ENCODE measurements around the gene EVPL. TPM values are rescaled to one million over a fixed set of nuclear protein-coding genes. Genes with fewer than 3 reads are reported as not detected.
"Not testable (repeated sequence)": the region's sequence is repeated elsewhere in the genome, so short reads cannot be mapped to it uniquely, and the experiment has no call there.

Gene EVPL
- total RNA-seq, 1 donor from 2014 or later, result under 0.01 TPM

DNA sequence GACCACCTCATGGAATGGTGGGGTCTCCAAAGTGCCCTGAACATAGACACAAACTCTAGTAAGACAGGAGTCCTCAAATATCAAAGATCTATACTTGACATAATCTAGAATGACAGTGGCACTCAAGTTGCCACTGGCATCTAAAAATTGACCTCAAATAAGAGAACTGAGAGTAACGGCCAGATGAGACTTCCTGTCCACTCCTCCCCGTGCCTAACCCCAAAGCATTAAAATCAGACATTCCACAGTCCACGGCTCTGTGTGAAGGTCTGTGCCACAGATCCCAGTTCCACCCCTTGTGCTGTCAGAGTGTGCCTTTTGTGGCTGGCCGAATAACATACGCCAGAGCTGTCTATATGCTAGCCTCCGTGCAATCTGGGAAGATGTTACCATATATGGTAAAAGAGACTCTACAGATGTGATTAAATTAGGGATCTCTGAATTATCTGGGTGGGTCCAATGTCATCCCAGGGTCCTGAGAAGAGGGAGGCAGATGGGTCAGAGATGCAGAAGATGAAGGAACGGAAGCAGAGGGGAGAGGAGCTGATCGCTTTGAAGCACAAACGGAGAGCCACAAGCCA is 21.0 kb upstream of the EVPL start:
- DNase-seq (ENCODE audit: low read depth in 2 of 2), result no peak

DNA sequence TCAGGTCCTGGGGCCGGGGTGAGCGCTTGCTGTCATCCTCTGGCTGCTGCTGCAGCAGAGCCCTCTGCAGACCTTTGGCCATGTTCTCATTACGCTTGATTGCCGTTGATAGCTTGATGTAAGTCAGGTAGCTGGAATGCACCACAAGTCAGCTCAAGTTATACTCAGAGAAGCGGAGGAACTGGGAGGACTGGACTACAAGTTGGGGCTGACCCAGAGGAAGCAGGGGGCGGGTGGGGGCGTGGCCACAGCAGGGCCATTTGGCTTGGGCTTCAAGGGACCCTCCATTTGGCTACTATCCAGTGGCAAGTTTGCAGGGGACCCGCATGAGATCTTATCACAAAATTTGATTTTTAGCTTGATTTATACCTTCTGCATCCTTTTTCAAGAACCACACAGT is 19.0 kb upstream of the EVPL start:
- DNase-seq (ENCODE audit: low read depth in 2 of 2), result no peak

DNA sequence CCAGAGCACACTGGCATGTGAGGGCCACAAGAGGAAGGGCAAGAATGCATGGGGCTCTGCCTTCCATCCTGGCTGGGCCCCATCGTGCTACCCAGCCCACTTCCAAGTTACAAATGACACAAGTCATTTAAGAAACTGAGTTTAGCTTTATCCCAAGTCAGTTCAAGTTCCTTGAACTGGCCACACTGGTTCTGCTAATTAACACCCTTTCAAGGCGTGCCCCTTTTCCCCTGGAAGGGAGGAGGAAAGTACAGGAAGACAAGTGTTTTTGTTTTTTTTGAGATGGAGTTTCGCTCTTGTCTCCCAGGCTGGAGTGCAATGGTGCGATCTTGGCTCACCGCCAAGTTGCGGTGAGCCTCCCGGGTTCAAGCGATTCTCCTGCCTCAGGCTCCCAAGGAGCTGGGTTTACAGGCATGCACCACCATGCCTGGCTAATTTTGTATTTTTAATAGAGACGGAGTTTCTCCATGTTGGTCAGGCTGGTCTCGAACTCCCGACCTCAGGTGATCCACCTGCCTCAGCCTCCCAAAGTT is 17.4 kb upstream of the EVPL start:
- not testable (repeated sequence) for DNase-seq (ENCODE audit: low read depth in 2 of 2)

DNA sequence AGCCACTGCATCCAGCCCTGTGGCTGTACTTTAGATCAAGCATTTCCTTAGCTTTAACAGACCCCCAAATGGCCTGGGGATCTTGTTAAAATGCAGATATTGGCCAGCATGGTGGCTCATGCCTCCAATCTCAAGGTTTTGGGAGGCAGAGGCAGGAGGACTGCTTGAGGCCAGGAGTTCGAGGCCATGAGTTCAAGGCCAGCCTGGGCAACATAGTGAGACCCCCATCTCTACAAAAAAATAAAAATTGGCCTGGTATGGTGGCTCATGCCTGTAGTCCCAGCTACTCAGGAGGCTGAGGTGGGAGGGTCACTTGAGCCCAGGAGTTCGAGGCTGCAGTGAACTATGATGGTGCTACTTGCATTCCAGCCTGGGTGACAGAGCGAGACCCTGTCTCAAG is 15.8 kb upstream of the EVPL start:
- not testable (repeated sequence) for DNase-seq (ENCODE audit: low read depth in 2 of 2)

DNA sequence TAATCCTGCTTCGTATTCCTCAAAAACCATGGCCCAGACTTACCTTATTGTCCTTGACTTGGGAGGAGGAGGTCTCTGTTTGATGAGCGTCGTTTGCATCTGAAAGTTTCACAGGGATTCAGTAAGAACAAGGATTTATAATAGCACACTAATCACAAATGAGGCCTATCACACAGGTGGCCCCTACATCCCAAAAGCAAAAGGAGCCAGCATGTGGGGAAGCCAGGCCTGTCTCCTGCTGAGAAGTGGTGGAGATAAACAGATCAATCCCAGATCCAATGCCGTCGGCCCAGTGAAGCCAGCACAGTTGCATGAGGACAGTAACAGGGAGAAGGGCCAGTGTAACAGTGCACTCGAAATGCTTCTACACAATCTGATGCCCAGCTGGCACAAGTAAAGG is 13.3 kb upstream of the EVPL start:
- DNase-seq (ENCODE audit: low read depth in 2 of 2), result no peak

DNA sequence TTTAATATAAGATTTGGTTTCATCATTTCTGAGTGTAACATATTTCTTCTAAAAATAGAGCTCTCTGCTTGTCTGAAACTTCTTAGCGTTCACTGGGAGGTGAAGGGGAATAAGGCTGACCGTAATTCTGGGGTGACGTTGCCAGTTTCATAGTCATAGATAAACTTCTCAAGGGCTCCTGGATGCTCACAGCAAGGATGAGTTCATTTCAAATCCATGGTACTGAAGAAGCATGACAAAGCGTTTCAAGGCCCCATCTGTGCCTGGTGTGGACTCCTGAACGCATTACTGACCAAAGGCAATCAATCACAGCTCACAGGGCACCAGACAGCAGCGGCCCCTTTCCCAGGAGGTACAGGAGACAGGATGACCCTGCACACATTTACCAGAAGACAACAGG is 12.0 kb upstream of the EVPL start:
- no peak for DNase-seq (ENCODE audit: low read depth in 2 of 2)

DNA sequence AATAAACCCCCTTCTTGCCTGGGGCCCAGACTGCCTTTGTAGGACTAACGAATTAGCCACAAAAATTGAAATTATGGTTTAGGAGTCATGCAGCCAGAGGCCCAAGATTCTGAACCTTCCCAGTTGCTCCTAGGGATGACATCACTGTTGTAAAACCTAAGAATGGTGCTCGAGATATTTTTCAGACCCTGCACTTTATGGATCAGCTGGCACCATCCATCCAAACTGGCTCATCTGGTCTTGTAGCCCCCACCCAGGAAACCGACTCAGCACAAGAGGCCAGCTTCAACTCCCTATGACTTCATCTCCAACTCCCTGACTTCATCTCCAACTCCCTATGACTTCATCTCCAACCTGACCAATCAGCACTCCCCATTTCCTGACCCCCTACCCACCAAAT is 10.9 kb upstream of the EVPL start:
- no peak for DNase-seq (ENCODE audit: low read depth in 2 of 2)

DNA sequence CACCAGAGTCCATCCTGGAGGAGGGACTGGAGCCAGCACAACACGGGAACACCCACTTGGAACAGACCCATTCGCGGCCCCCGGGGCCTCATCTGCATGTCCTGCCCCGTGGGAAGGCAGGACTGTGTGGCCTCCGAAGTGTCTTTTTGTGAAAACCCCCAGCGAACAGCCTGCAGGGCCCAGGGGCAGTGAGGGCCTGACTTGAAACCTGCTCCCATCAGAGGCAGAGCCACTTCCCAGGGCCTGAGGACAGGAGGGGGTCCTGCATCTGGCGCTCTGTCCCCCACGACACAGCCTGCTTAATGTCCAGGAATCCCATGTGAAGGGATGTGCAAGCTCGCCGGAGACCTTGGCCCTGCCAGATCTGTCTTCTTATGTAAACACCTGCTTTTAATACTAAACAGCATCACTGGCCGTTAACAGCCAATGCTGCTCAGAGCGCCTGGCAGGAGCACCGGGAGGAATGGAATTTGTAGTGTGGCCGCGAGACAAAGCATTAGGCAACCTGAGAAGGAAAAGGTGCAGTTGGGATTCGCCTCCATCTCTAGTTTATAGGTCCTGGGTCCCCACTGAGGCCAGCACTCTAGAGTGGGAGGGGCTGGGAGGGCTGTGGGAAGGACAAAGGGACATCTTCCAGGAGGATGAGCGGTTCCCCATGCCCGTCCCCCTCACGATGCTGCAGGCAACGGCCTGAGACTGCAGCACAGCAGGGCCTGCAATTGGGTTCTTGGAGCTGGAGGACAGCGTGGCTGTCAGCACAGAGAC is 9.6 kb upstream of the EVPL start:
- no peak for DNase-seq (ENCODE audit: low read depth in 2 of 2)

DNA sequence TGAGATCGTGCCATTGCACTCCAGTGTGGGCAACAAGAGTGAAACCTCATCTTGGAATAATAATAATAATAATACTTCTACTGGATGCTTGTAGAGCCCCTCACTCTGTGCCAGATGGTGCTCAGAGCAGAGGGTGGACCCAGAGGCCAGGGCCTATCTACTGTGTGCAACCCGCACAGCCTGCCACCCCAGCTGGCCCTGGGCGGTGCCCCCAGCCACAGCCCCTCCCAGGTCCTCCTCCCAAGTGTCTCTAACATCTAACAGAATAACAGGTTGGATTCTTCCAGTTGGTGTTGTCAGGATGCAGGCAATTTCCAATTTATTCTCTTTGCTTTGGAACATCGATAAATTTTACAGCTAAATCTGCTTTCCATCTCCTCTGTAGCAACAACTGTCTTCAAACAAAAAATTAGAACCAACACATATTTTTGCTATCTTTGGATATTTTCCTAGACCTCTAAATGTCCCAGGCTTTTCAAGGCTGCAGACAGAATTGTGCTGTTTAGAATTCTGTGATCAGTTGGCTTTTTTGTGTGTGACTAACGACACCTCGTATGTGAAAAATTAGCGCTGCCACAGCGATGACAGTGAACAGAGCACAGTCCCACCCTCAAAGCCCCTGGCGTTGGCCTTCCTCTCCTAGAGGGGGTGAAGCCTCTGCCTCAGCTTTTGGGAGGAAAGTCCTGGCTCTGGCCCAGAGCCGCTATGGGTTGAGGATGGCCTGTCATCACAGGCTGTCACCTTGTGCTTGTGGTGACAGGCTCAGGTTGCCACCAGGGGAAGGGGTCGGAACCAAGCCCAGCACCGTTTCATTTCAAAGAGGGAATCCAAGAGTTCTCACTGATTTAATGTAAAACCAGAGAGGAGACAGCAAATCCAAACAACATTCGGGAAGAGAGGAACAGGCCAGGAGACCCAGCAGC is 7.6 kb upstream of the EVPL start:
- DNase-seq (ENCODE audit: low read depth in 2 of 2), result no peak

DNA sequence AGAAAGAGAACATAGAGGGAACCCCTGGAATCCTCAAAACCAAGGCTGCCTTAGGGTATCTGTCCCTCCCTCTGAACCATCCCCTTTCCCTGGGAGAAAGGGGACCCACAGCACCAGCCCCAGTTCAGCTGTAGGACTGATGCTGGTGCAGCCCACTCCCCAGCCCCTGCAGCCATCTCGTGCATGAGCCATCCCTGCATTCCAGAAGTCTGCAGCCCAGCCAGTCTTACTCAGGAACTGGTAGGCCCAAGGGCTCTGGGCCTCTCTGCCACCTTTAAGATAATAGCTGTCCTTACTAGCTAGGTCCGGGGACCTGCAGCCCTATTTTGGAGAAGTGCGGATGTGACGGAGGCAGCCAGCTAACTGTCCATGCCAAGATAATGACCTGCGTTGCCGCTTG is 6.0 kb upstream of the EVPL start:
- no peak for DNase-seq (ENCODE audit: low read depth in 2 of 2)

DNA sequence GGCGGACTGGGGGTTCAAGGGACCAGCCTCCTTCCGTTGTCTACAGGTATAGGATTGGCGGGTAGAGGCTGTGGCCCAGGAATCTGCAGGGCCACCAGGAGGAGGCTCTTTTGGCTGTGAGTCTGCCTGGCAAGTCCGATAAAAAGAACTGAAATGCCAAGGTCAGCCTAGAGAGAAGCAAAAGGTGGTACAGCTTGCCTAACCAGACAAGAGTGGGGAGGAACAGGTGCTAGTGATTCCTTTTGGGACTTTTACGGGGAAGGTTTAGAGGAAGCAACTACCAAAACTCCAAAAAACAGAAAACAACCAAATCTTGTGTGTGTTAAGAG is 5.6 kb upstream of the EVPL start:
- DNase-seq (ENCODE audit: low read depth in 2 of 2), result no peak

DNA sequence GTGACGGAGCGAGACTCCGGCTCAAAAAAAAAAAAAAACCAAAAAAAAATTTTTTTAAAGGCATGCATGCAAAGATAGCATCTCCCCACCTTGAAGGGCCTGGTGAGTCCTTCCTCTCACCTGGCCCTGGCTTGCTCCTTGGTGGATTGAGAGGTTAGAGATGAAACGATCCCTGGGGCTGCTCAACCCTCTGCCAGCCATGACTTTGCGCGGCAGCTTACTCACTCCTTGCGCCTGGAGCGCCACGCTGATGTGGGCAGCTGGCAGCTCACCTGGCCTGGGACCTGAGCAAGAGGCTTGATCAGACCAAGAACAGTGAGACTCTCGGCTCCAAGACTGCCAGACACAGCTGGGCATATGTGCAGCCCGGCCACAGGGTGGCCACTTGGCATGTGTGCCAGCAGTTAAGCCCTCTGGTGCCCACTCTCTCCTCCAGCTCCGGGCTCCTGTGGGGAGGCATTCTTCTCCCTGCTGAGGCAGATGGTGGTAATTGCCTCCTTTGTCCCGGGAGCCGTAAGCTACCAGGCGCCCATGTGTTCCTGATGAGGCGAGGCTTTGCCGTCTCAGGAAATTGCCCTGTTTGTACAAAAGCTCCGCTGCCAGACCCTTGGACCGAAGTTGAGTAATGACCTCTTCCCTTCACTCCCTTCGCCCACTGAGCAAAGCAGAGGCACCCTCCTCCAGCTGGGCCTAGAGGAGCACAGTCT is 5.1 kb upstream of the EVPL start:
- DNase-seq (ENCODE audit: low read depth in 2 of 2), result peak in 1 of 2 donors; percentile 21

DNA sequence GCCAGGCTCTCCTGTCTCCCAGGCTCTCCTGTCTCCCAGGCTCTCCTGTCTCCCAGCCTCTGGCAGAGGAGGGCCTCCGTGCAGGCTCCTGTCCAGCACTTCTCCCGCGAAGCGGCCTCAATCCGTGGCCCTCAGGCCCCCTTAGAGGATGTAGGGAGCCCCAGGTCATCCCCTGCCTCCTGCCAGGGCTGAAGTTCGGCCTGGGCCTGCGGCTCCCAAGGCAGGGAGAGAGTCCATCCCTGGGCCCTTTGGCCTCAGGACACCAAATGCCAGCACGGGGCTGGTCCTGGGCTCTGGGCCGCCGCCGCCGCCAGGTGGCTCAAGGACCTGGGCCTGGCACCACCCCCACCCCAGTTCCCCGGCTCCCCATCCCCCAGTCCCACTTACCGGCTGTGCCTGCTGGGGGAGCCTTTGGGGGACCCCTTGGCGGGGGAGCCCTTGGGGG is 370 bp downstream of the EVPL start:
- no peak for DNase-seq (ENCODE audit: low read depth in 2 of 2)

DNA sequence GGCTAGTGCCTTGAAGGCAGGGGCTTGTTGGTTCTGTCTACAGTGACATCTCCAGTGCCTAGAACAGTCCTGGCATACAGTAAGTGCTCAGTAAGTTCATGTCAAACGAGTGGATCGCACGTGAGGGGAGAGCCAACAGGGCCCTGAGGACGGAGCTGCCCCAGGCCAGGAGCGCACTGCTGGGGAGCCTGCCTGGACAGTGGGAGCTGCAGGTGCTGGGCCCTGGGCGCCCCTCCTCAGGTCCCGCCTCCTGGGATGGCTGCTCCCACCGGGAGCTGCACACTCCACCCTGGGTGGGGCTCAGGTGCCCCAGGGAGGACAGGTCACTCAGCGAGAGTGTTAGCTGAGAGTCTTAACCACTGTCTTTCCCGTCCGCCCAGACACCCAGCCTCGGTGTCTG is 1.8 kb downstream of the EVPL start:
- no peak for DNase-seq (ENCODE audit: low read depth in 2 of 2)

DNA sequence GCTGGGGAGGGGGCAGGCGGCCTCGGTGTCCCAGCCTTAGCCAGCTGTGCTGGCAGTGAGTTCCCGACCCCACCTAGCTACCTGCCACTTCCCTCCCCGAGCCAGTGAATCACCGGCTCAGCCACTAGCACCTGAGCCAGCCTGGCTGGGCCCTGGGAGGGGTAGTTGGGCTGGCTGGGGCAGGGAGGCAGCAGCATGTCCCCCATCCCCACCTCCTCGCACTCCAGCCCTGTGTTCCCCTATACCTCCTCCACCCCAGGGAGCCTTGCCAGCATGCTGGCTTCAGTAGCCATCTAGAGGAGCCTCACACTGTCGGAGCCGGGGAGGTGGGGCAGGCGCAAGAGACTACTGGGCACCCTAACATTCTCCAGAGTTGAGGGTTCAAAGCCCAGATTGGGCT is 2.8 kb downstream of the EVPL start:
- no peak for DNase-seq (ENCODE audit: low read depth in 2 of 2)

DNA sequence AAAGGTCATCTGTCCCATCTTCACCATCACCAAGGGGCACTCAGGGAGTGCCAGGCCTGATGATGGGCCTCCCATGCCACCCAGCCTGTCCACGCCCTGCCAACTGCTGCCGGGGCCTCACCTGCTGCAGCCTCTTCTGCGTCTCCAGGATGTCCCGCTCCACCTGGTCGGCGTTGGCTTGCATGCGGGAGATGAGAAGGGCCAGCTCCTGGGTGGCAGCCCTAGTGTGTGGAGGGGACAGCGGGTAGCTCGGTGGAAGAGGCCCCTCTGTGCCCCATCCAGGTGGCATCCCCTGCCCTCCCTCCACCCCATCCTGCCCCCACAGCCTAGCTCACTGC is 3.2 kb downstream of the EVPL start:
- no peak for DNase-seq (ENCODE audit: low read depth in 2 of 2)

DNA sequence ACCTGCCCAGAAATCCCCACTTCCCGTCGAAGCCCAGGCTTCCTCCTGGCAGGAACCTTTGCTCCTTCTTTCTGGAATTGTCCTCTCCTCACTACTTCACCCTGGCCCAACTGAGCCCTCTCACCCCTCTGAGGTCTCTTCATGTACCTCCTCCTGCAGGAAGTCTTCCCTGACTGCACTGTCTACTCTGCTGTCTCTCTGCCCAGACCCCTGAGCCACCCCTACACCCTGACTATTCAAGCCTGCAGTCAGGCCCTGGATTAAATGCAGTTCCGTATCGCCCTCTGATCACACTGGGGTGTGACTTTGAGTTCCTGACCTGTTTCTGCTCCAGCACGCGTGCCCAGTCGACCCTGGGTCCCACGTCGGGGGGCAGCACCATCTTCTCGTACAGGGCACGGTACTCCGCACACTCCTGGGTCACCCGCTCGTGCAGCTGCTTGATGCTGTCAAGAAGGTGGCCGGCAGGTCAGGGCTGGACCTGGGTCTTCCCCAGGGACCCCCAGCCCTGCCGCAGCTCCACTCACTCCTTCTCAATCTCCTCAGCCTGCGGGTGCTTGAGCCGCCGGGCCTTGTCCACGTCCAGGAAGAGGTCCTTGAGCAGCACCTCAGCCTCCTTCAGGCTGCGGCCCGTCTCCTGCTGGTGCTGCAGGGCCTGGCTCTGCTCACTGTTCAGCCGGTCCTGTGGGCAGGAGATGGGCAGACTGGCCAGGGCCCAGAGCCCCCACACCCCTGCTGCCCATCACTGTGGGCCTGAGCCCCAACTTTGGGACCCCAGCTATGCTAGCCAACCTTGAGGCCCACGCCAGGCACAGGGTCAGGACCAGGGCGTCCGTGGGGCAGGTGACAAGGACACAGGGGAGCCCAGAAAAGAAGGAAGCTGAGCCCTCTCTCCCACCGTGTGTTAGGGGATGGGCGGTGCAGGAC is 3.9 kb downstream of the EVPL start:
- no peak for DNase-seq (ENCODE audit: low read depth in 2 of 2)

DNA sequence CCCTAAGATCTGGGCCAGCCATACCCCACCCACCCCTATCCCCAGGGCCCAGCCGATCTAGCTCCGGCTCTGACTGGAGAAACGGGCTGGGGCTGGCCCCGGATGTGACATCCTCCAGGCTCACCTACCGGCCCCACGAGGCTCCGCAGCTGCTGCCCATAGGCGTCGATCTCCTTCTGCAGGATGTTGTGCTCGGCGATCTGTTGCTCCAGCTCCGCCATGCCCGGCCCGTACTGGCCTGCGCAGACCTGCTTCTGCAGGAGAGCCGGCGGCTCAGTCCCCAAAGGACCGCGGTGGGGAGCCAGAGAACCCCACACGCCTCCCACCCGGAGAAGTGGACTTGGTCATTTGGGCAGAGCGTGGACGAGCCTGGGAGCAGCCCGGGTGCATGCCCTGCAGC is 4.8 kb downstream of the EVPL start:
- no peak for DNase-seq (ENCODE audit: low read depth in 2 of 2)

DNA sequence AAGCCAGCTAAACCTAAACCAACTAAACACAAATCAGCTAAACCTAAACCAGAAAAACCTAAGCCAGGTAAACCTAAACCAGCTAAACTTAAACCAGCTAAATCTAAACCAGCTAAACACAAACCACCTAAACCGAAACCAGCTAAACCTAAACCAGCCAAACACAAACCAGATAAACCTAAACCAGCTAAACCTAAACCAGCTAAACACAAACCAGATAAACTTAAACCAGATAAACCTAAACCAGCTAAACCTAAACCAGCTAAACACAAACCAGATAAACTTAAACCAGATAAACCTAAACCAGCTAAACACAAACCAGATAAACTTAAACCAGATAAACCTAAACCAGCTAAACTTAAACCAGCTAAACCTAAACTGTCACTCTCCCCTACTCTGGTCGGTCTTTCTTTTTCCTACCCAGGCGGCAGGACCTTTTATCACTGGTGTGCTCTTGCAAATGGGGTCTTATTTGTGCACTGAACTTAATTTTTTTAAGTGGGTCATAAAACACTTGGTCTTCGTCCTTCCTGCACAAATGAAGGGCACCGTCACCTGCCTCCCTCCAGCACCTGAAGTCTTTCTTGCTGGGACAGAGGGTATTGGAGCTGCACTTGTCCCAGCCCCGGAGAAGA is 7.2 kb downstream of the EVPL start:
- no peak for DNase-seq (ENCODE audit: low read depth in 2 of 2)

DNA sequence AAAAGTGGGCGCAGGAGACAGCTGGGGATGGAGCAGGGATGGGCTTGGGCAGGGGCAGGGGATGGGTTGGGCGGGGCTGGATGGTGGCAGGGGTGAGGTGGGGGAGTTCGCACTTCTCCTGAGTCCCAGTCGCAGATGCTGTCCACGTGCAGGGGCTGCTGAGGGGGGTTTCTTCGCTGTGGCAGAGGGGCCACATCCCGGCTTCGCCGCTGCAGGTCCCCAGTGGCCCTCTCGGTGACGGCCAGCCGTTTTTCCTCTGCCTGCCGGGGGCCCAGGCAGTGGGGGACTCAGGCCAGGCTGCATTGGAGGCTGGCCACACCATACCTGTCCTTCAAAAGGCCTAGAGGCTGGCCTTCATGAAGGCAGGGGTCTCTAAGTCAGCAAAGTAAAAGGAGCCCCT is 8.3 kb downstream of the EVPL start:
- DNase-seq (ENCODE audit: low read depth in 2 of 2), result no peak

Data from dermis microvascular lymphatic vessel endothelial cell (primary cell).